ENCODE results near the gene MBD6. TPM values are rescaled to one million over a fixed set of nuclear protein-coding genes. Genes with fewer than 3 reads are reported as not detected.

The MBD6 gene
- polyA plus RNA-seq, 1 donor = 67.7 TPM

DNA sequence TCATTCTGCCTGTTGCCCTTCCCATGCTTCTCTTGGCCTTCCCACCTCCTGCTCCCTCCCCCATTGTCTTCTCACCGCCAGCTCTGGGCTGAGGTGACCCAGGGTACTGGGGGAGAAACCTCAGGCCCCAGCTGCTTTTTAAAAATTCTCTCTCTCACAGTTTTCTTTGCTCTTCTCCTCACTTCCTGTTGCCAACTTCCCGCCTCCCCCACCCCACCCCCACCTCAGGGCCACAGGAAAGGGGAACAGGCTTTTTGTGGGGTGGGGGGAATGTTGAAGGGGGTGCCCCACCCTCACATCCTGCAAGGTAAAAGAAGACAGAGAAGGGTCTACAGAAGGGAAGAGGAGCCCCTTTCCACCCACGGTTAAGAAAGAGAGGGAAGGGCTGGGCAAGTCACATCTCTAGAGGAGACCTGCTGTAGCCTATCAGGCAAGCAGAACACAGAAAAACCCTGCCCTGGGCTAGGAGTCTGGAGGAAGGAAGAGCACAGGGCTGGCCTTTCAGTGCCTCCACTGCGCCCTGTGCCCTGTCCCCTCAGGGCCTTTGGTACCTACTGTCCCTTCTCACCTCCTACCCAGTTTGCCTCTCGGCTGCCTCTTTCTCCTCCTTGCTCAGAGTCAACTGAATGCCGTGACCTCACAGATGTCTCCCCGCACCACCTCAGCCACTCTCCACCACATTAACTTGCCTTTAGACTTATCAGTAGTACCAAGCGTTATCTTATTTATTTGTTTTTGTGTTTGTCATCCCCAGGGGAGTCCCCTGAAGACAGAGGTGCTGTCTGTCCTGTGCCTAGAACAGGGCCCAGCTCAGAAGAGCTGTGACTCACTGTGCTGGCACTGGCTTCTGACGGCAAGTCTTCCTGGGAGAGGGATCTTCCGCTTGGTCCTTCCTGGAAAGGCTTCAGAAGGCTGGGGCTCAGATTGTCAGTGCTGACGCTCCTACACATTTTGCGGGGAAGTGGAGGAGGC is 44.6 kb upstream of the MBD6 start:
- no peaks in the 10 kb centered on the region for H3K9me3 ChIP-seq (ENCODE audit: control insufficient read depth, low read depth, low read length)
- no peaks in the 10 kb centered on the region for H3K36me3 ChIP-seq (ENCODE audit: control insufficient read depth, insufficient read depth, low read length)
- H3K4me1 ChIP-seq (ENCODE audit: control insufficient read depth, insufficient read depth, low read length) = peaks cover 10% of the 10 kb centered on the region
- H3K27me3 ChIP-seq (ENCODE audit: control insufficient read depth, insufficient read depth, low read length) = peaks cover 68% of the 10 kb centered on the region
- H3K4me3 ChIP-seq (ENCODE audit: low read length) = peak overlapping the region; percentile 3
- no peak overlapping the region for H3K27ac ChIP-seq (ENCODE audit: low read length)
- peak in 1 of 2 donors; percentile 6 for DNase-seq
- whole genome bisulfite sequencing (ENCODE audit: insufficient coverage, low lambda C conversion rate) = no CpG with 5 or more reads among the region's 12 CpGs

DNA sequence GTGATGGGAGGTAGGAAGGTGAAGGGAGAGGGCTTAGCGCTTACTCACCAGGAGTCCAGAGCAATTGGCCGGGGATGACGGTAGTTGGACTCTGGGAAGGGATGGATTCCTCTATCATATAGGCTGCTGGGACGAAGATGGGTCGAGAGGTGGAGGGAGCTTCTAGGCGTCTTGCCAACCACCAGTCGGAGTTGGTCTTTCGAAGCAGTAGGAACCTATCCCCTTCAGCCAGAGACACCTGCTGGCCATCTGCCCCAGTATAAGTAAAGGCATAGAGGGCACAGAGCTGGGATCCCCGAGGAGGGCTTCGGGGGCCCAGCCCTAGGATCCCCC is 43.6 kb upstream of the MBD6 start:
- H3K9me3 ChIP-seq (ENCODE audit: control insufficient read depth, low read depth, low read length) = no peaks in the 10 kb centered on the region
- no peak for DNase-seq
- no peaks in the 10 kb centered on the region for H3K36me3 ChIP-seq (ENCODE audit: control insufficient read depth, insufficient read depth, low read length)
- H3K27me3 ChIP-seq (ENCODE audit: control insufficient read depth, insufficient read depth, low read length) = peaks cover 63% of the 10 kb centered on the region
- peaks cover 10% of the 10 kb centered on the region for H3K4me1 ChIP-seq (ENCODE audit: control insufficient read depth, insufficient read depth, low read length)
- H3K27ac ChIP-seq (ENCODE audit: low read length) = no peak overlapping the region
- no peak overlapping the region for H3K4me3 ChIP-seq (ENCODE audit: low read length)
- WGBS (ENCODE audit: insufficient coverage, low lambda C conversion rate) = no CpG with 5 or more reads among the region's 10 CpGs

DNA sequence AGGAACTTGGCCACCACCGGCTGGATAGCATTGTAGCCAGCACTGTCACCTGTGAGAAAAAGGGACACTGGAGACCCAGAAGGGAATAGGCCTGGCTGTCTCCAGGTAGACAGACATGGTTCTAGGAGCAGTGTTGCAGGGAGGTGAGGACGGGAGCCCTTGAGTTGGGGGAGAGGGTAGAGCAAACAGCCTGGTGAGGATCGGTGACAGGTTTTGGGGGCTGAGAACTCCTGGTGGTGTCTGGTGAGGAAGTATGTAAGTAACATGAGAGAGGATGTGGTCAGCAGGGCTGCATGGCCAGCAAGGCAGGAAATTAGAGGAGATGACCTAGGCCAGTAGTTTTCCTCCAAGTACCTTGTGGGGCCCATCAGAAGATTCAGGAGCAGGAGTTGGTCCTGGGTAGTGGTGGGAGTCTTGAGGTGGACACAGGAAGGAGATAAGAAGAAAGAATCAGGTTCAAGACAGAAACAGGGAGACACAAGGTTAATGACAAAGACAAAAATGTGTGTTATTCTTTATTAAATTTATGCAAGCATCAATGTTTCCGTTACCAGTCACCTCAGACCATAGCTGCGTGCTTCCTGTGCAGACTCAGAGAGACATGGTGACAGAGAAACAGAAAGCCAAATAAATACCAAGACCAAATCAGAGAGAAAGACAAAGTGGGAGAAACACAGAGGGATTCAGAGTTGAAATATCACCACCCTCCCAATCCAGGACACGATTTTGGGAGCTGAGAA is 43.1 kb upstream of the MBD6 start, which contains the start of gene ARHGAP9:
TSS of gene ARHGAP9 (minus strand) at position 491 of the 740 bp plus-strand sequence. CDS start at position 31, 460 bp downstream.
- peak within 1 kb of the TSS; percentile 3 for H3K4me3 ChIP-seq (ENCODE audit: low read length)
- H3K36me3 ChIP-seq (ENCODE audit: control insufficient read depth, insufficient read depth, low read length) = no peaks in the 10 kb centered on the region
- no peak within 1 kb of the TSS for H3K27ac ChIP-seq (ENCODE audit: low read length)
- H3K9me3 ChIP-seq (ENCODE audit: control insufficient read depth, low read depth, low read length) = no peaks in the 10 kb centered on the region
- H3K4me1 ChIP-seq (ENCODE audit: control insufficient read depth, insufficient read depth, low read length) = peaks cover 10% of the 10 kb centered on the region
- WGBS (ENCODE audit: insufficient coverage, low lambda C conversion rate) = 94% methylated on average over 2 of the region's 6 CpGs
- H3K27me3 ChIP-seq (ENCODE audit: control insufficient read depth, insufficient read depth, low read length) = peaks cover 58% of the 10 kb centered on the region
- no peak for DNase-seq

DNA sequence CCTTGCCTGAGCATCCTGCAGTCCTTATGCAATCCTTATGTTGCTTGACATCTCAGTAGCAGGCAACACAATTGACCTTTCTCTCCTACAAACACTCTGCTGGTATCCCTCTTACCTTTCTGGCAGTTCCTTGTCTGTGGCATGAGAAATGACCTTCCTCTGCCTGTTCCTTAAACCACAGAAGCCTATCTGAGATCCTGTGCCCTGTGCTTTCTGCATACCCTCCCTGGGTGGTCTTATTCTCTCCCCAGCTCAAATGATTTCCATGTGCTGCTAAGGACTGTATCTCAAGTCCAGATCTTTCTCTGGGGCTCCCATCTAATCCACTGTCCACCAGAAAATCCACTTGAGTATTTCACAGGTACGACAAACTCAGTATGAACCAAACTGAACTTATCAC is 41.0 kb upstream of the MBD6 start:
- Histone ChIP-seq H3K9me3 (ENCODE audit: control insufficient read depth, low read depth, low read length) (no peaks in the 10 kb centered on the region), H3K27me3 (ENCODE audit: control insufficient read depth, insufficient read depth, low read length) (peaks cover 36% of the 10 kb centered on the region), H3K4me1 (ENCODE audit: control insufficient read depth, insufficient read depth, low read length) (no peaks in the 10 kb centered on the region), H3K36me3 (ENCODE audit: control insufficient read depth, insufficient read depth, low read length) (no peaks in the 10 kb centered on the region), H3K4me3 (ENCODE audit: low read length) (no peak overlapping the region), H3K27ac (ENCODE audit: low read length) (no peak overlapping the region)
- WGBS (ENCODE audit: insufficient coverage, low lambda C conversion rate) = no CpG with 5 or more reads among the region's 1 CpG
- DNase-seq = no peak

DNA sequence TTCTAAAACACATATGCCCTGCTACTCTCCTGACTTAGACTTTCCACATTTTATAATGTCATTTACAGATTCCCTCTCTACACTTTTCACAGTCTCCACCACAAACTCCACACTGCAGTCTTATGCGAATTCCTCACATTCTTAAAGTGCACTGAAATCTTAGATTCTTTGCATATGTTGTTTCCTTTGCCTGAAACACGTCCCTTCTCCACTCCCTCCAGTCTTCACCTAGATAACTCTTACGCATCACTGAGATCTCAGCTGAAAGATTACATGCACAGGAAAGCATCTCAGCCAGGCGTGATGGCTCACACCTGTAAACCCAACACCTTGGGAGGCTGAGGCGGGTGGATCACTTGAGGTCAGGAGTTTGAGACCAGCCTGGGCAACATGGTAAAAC is 39.2 kb upstream of the MBD6 start:
- no peak for DNase-seq
- peaks cover 18% of the 10 kb centered on the region for H3K27me3 ChIP-seq (ENCODE audit: control insufficient read depth, insufficient read depth, low read length)
- no peaks in the 10 kb centered on the region for H3K36me3 ChIP-seq (ENCODE audit: control insufficient read depth, insufficient read depth, low read length)
- H3K9me3 ChIP-seq (ENCODE audit: control insufficient read depth, low read depth, low read length) = no peaks in the 10 kb centered on the region
- no peaks in the 10 kb centered on the region for H3K4me1 ChIP-seq (ENCODE audit: control insufficient read depth, insufficient read depth, low read length)
- WGBS (ENCODE audit: insufficient coverage, low lambda C conversion rate) = 60% methylated on average over 1 of the region's 5 CpGs
- H3K27ac ChIP-seq (ENCODE audit: low read length) = no peak overlapping the region
- no peak overlapping the region for H3K4me3 ChIP-seq (ENCODE audit: low read length)

DNA sequence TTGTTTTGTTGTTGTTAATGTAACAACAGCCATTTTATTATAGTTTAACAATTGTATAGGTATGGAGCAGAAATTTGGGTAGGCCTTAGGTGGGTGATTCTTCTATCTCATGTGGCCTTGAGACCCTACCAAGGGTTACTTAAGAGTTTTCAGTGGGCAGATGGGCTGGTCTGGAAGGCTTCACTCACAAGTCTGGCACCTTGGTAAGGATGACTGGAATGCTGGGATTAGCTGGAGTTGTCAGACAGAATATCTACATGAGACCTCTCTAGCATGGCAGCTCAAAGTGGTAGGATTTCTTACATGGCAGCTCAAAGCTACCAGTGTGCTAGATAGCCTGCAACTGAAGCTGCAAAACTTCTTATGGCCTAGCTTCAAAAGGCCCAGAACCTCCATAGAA is 36.9 kb upstream of the MBD6 start:
- H3K27ac ChIP-seq (ENCODE audit: low read length) = no peak overlapping the region
- peaks cover 5% of the 10 kb centered on the region for H3K4me1 ChIP-seq (ENCODE audit: control insufficient read depth, insufficient read depth, low read length)
- H3K27me3 ChIP-seq (ENCODE audit: control insufficient read depth, insufficient read depth, low read length) = peaks cover 7% of the 10 kb centered on the region
- no peak overlapping the region for H3K4me3 ChIP-seq (ENCODE audit: low read length)
- H3K36me3 ChIP-seq (ENCODE audit: control insufficient read depth, insufficient read depth, low read length) = peaks cover 12% of the 10 kb centered on the region
- no peaks in the 10 kb centered on the region for H3K9me3 ChIP-seq (ENCODE audit: control insufficient read depth, low read depth, low read length)
- no peak for DNase-seq

DNA sequence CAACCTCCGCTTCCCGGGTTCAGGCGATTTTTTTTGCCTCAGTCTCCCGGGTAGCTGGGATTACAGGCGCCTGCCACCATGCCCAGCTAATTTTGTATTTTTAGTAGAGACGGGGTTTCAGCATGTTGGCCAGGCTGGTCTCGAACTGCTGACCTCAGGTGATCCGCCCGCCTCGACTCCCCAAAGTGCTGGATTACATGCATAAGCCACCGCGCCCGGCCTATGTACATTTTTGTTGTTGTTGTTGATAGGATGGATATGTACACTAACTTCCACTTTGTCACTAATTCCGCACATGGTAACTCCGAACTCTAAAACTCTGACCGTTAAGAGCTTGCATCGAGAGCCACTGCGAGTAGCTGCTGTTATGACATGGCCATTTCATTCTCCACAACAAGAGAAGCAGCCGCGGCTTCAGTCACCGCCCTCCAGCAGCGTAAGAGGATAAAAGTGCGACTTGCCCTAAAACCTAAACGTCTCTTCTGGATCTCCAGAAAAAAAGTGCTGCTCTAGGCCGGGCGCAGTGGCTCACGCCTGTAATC is 35.5 kb upstream of the MBD6 start:
- no peak overlapping the region for H3K27ac ChIP-seq (ENCODE audit: low read length)

DNA sequence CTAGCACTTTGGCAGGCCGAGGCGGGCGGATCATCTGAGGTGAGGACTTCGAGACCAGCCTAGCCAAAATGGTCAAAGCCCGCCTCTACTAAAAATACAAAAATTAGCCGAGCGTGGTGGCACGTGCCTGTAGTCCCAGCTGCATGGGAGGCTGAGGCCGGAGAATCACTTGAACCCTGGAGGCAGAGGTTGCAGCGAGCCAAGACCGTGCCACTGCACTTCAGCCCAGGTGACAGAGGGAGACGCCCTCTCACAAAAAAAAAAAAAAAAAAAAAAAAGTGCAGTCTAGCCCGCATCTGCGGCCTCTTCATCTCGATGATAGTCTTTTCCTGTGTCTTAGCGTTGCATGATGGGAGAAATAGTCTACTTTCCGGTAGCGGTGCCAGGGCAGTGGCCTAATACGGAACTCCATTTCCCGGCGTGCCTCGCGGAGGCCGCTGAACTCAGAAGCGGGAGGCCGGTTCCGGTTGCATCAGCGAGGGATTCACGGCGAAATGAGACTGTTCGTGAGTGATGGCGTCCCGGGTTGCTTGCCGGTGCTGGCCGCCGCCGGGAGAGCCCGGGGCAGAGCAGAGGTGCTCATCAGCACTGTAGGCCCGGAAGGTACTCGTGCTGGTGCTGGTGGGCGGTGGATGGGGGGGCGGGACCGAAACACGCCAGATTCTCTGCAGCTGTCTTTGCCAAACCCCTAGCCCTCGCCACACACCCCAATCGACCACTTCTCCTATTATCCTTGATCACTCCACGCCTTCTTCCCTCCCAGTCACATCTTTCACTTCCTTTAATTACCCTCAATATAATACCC is 34.8 kb upstream of the MBD6 start, which contains the start of gene MARS1:
TSS of gene MARS1 (plus strand) at position 472 of the 805 bp plus-strand sequence. CDS start at position 495, 23 bp downstream.
- H3K27me3 ChIP-seq (ENCODE audit: control insufficient read depth, insufficient read depth, low read length) = peaks cover 2% of the 10 kb centered on the region
- peak within 1 kb of the TSS; percentile 92 for H3K4me3 ChIP-seq (ENCODE audit: low read length)
- peaks cover 5% of the 10 kb centered on the region for H3K4me1 ChIP-seq (ENCODE audit: control insufficient read depth, insufficient read depth, low read length)
- 0% methylated on average over 3 of the region's 47 CpGs for WGBS (ENCODE audit: insufficient coverage, low lambda C conversion rate)
- peak within 1 kb of the TSS; percentile 30 for H3K27ac ChIP-seq (ENCODE audit: low read length)
- H3K9me3 ChIP-seq (ENCODE audit: control insufficient read depth, low read depth, low read length) = no peaks in the 10 kb centered on the region
- H3K36me3 ChIP-seq (ENCODE audit: control insufficient read depth, insufficient read depth, low read length) = peaks cover 27% of the 10 kb centered on the region
- peak; percentile 96 to 98 for DNase-seq

More for the DNA sequence above, 35.5 kb upstream of the MBD6 start:
- H3K27me3 ChIP-seq (ENCODE audit: control insufficient read depth, insufficient read depth, low read length) = peaks cover 2% of the 10 kb centered on the region
- peaks cover 5% of the 10 kb centered on the region for H3K4me1 ChIP-seq (ENCODE audit: control insufficient read depth, insufficient read depth, low read length)
- no peaks in the 10 kb centered on the region for H3K9me3 ChIP-seq (ENCODE audit: control insufficient read depth, low read depth, low read length)
- H3K36me3 ChIP-seq (ENCODE audit: control insufficient read depth, insufficient read depth, low read length) = peaks cover 23% of the 10 kb centered on the region
- peak overlapping the region; percentile 92 for H3K4me3 ChIP-seq (ENCODE audit: low read length)
- WGBS (ENCODE audit: insufficient coverage, low lambda C conversion rate) = no CpG with 5 or more reads among the region's 27 CpGs
- DNase-seq = no peak

DNA sequence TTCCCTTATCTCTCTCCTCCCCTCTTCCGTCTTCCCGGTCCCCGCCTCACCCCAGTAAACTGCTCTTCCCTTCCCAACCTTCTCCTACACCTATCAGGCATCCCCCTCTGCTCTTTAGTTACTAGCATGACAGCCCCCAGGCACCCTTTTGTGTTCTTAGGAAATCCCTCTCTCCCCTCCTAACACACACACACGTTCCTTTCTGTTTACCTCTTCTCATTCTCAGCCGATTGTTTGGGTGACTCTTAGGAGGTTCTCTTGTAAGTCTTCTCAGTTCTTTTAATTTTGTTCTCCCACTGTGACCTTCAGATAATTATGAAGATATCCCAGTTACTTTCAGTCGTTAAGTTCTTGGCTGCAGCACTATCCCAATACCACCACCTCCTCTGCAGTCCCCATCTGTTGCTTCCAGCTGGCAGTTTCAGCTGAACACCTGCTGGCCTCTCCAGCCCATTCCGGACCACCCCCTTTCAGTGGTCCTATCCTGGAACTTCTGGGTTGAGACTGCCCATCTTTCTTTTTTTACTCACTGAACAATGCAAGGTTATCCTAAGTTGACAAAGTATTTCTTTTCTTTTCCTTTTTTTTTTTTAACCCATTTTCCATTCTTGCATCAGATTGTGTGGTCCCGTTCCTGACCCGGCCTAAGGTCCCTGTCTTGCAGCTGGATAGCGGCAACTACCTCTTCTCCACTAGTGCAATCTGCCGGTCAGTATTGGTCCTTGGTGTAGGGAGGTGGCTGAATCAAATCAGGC is 34.0 kb upstream of the MBD6 start:
- Histone ChIP-seq H3K27me3 (ENCODE audit: control insufficient read depth, insufficient read depth, low read length) (peaks cover under 1% of the 10 kb centered on the region), H3K4me1 (ENCODE audit: control insufficient read depth, insufficient read depth, low read length) (peaks cover 5% of the 10 kb centered on the region), H3K4me3 (ENCODE audit: low read length) (peak overlapping the region; percentile 92), H3K9me3 (ENCODE audit: control insufficient read depth, low read depth, low read length) (no peaks in the 10 kb centered on the region), H3K27ac (ENCODE audit: low read length) (no peak overlapping the region), H3K36me3 (ENCODE audit: control insufficient read depth, insufficient read depth, low read length) (peaks cover 29% of the 10 kb centered on the region)
- no peak for DNase-seq
- WGBS (ENCODE audit: insufficient coverage, low lambda C conversion rate) = 0% methylated on average over 5 of the region's 11 CpGs
